PC-9 (cell line): ENCODE data around the gene PABPN1. TPM values are rescaled to one million over a fixed set of nuclear protein-coding genes. Genes with fewer than 3 reads are reported as not detected.

Experiments
- BruUV-seq: library from RNA; stranded (reverse); fragments of 400-500 nt; replicated peaks from 2 replicates; lab custom pipeline; 2021; lab: Mats Ljungman, UMichigan
- CTCF ChIA-PET: fragments of 300-600 bp; sonication (Branson Sonifier 250); formaldehyde crosslinking; loops from one replicate; lab custom pipeline; 2022; ENCODE audit warnings: antibody characterized with exemption; lab: Charles Lee
- POLR2A ChIA-PET: fragments of 300-600 bp; sonication (Branson Sonifier 250); formaldehyde crosslinking; loops from one replicate; lab custom pipeline; 2022; ENCODE audit warnings: antibody characterized with exemption; ENCODE audit not compliant: unreplicated experiment; lab: Charles Lee
- DNase-seq, 2 experiments: peaks; one replicate each; pipeline versions ENCODE4 v3.0.0 to v3.0.0-alpha.2; 2015 to 2022; ENCODE audit warnings: mixed read lengths in 1 of 2
- H2AFZ ChIP-seq: fragments of 200-600 bp; sonication (generic); 2 replicates; pipeline ENCODE4 v1.8.1; 2017; ENCODE audit warnings: antibody characterized with exemption
- H3F3A ChIP-seq: fragments of 200-600 bp; sonication (generic); 2 replicates; pipeline ENCODE4 v1.8.1; 2017; ENCODE audit warnings: antibody characterized with exemption, mild to moderate bottlenecking, low read depth; ENCODE audit not compliant: insufficient read depth
- H3K27ac ChIP-seq: fragments of 200-600 bp; sonication (generic); 2 replicates; pipeline ENCODE4 v1.6.1; 2016; ENCODE audit warnings: mixed run types
- H3K27me3 ChIP-seq: fragments of 200-600 bp; sonication (generic); 2 replicates; pipeline ENCODE4 v1.6.1; 2016; ENCODE audit warnings: low read depth, mixed run types; ENCODE audit not compliant: insufficient read depth
- H3K36me3 ChIP-seq: fragments of 200-600 bp; sonication (generic); 2 replicates; pipeline ENCODE4 v1.6.1; 2016; ENCODE audit warnings: low read depth, mixed run types
- H3K4me1 ChIP-seq: fragments of 200-600 bp; sonication (generic); replicated peaks from 2 replicates; pipeline ENCODE4 v1.6.1; 2016; ENCODE audit warnings: mixed run types; ENCODE audit not compliant: insufficient read depth
- H3K4me2 ChIP-seq: fragments of 200-600 bp; sonication (generic); 2 replicates; pipeline ENCODE4 v1.6.1; 2017; ENCODE audit warnings: mixed run types
- H3K4me3 ChIP-seq: fragments of 200-600 bp; sonication (generic); 2 replicates; pipeline ENCODE4 v1.6.1; 2016; ENCODE audit warnings: mixed run types
- H3K79me2 ChIP-seq: fragments of 200-600 bp; sonication (generic); 2 replicates; pipeline ENCODE4 v1.6.1; 2017; ENCODE audit warnings: low read depth, mixed run types
- H3K9me2 ChIP-seq: fragments of 200-600 bp; sonication (generic); 2 replicates; pipeline ENCODE4 v1.8.1; 2017; ENCODE audit warnings: mild to moderate bottlenecking; ENCODE audit not compliant: insufficient read depth
- H3K9me3 ChIP-seq: fragments of 200-600 bp; sonication (generic); 2 replicates; pipeline ENCODE4 v1.8.1; 2016; ENCODE audit warnings: low read depth; ENCODE audit not compliant: insufficient read depth
- H4K20me1 ChIP-seq: fragments of 200-600 bp; sonication (generic); 2 replicates; pipeline ENCODE4 v1.8.1; 2017; ENCODE audit not compliant: insufficient read depth
- CTCF ChIP-seq: fragments of 200-600 bp; sonication (generic); conservative IDR thresholded peaks from 2 replicates; pipeline ENCODE4 v1.6.1; 2017; ENCODE audit warnings: mixed run types, antibody characterized with exemption, mild to moderate bottlenecking, moderate library complexity
- EZH2 ChIP-seq: fragments of 200-600 bp; sonication (generic); IDR thresholded peaks from 2 replicates; pipeline ENCODE4 v1.8.0; 2017; ENCODE audit warnings: antibody characterized with exemption, low read depth
- intact Hi-C: fragments of 100-400 bp; cut with micrococcal nuclease; formaldehyde crosslinking; loops from one replicate; pipeline ENCODE4 v1.10.0; 2022; ENCODE audit not compliant: unreplicated experiment
- total RNA-seq: library from RNA; stranded (reverse); gene quantifications from 2 replicates; pipeline ENCODE4 v1.2.3, GENCODE V29; 2021

The PABPN1 gene
- total RNA-seq, 1 experiment from 2014 or later, result 142 TPM

GRCh38 chr14:23365036-23365731, 43.9 kb downstream of the PABPN1 start, which contains the start of gene EFS:
Gene EFS (minus strand): TSS chr14:23365172. CDS start chr14:23365025, 147 bp downstream.
- DNase-seq, result peak in 1 of 2 experiments; percentile 26

GRCh38 chr14:23365732-23366425, 44.6 kb downstream of the PABPN1 start:
- TF ChIP-seq EZH2 (no peak), CTCF (no peak)
- Histone ChIP-seq H3K36me3 (no peaks in the 10 kb centered on the region), H3K79me2 (no peaks in the 10 kb centered on the region), H3K27ac (no peak overlapping the region), H3K9me3 (no peaks in the 10 kb centered on the region), H4K20me1 (no peaks in the 10 kb centered on the region), H2AFZ (no peak overlapping the region), H3K27me3 (peaks cover 48% of the 10 kb centered on the region), H3K4me3 (no peak overlapping the region), H3F3A (no peaks in the 10 kb centered on the region), H3K4me2 (no peak overlapping the region), H3K4me1 (no peaks in the 10 kb centered on the region), H3K9me2 (no peaks in the 10 kb centered on the region)
- no TSS peak for BruUV-seq
- no peak for DNase-seq
- CTCF ChIA-PET, result no interaction called here
- intact Hi-C loops, result no loop called here
- POLR2A ChIA-PET, result no interaction called here

More at GRCh38 chr14:23365036-23365731, 43.9 kb downstream of the PABPN1 start, which contains the start of gene EFS:
- peaks cover 47% of the 10 kb centered on the region for H3K27me3 ChIP-seq
- no peaks in the 10 kb centered on the region for H3F3A ChIP-seq
- H3K4me3 ChIP-seq, result no peak within 1 kb of the TSS
- H3K4me2 ChIP-seq, result no peak within 1 kb of the TSS
- POLR2A ChIA-PET, result no interaction called here
- CTCF ChIA-PET, result no interaction called here
- no peaks in the 10 kb centered on the region for H4K20me1 ChIP-seq
- no peaks in the 10 kb centered on the region for H3K9me3 ChIP-seq
- BruUV-seq, result no TSS peak
- H3K79me2 ChIP-seq, result no peaks in the 10 kb centered on the region
- H3K4me1 ChIP-seq, result no peaks in the 10 kb centered on the region
- intact Hi-C loops, result no loop called here
- no peaks in the 10 kb centered on the region for H3K9me2 ChIP-seq
- TF ChIP-seq EZH2 (no peak), CTCF (no peak)
- no peak within 1 kb of the TSS for H2AFZ ChIP-seq
- no peaks in the 10 kb centered on the region for H3K36me3 ChIP-seq
- no peak within 1 kb of the TSS for H3K27ac ChIP-seq

DNA sequence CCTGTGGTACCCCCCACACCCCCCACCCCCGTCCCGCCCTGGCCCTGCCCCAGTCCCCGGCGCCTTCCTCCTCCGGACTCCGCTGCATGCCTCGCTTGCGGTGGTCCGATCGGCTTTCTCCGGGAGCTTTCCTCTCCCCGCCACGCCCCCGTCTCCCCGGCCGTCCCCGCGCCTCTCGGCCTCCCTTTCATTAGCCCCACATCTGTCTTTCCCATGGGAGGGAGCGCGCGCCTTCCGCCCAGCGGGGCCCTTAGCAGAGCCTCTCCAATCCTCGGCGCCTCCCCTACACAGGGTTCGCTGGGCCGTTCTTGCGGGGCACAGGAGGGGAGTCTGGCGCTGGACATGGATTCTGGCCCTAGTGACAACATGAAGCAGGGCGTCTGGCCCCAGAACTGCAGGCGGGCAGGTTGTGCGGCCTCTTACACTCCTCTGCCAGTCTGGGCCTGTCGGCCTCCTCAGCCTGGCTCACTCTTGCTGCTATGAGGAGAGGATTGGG, 45.2 kb downstream of the PABPN1 start:
- no peak overlapping the region for H2AFZ ChIP-seq
- H3K4me3 ChIP-seq, result no peak overlapping the region
- no peaks in the 10 kb centered on the region for H3F3A ChIP-seq
- TF ChIP-seq EZH2 (no peak), CTCF (no peak)
- no TSS peak for BruUV-seq
- no peaks in the 10 kb centered on the region for H3K9me2 ChIP-seq
- no peaks in the 10 kb centered on the region for H3K9me3 ChIP-seq
- no peaks in the 10 kb centered on the region for H3K79me2 ChIP-seq
- no peaks in the 10 kb centered on the region for H3K4me1 ChIP-seq
- H3K27ac ChIP-seq, result no peak overlapping the region
- no peak for DNase-seq
- ChIA-PET CTCF (no interaction called here), POLR2A (no interaction called here)
- H3K4me2 ChIP-seq, result no peak overlapping the region
- H3K36me3 ChIP-seq, result no peaks in the 10 kb centered on the region
- H4K20me1 ChIP-seq, result no peaks in the 10 kb centered on the region
- intact Hi-C loops, result no loop called here
- H3K27me3 ChIP-seq, result peaks cover 49% of the 10 kb centered on the region
